MM.1S (cell line): ENCODE measurements around the gene PSMD12.
"Not testable (repeated sequence)": the region's sequence is repeated elsewhere in the genome, so short reads cannot be mapped to it uniquely, and the experiment has no call there.

Source experiments
- DNase-seq: peaks from one replicate; pipeline ENCODE4 v3.0.0-alpha.2; 2015
- H2AFZ ChIP-seq: fragments of 300-600 bp; sonication (generic); 2 replicates; pipeline ENCODE4 v1.6.0; 2016; ENCODE audit warnings: antibody characterized with exemption, low read length
- H3F3A ChIP-seq: fragments of 300-600 bp; sonication (generic); 2 replicates; pipeline ENCODE4 v1.6.1; 2016; ENCODE audit warnings: mild to moderate bottlenecking, antibody characterized with exemption, low read length, moderate library complexity, mixed read lengths; ENCODE audit not compliant: insufficient read depth
- H3K27ac ChIP-seq: fragments of 300-600 bp; sonication (generic); 2 replicates; pipeline ENCODE4 v1.5.1; 2016; ENCODE audit warnings: mild to moderate bottlenecking, low read length
- H3K27me3 ChIP-seq: fragments of 300-600 bp; sonication (generic); replicated peaks from 2 replicates; pipeline ENCODE4 v1.6.0; 2016; ENCODE audit warnings: low read length; ENCODE audit not compliant: insufficient read depth
- H3K36me3 ChIP-seq: fragments of 300-600 bp; sonication (generic); replicated peaks from 2 replicates; pipeline ENCODE4 v1.6.1; 2016; ENCODE audit warnings: mild to moderate bottlenecking, low read length, mixed read lengths; ENCODE audit not compliant: insufficient read depth
- H3K4me1 ChIP-seq: fragments of 300-600 bp; sonication (generic); 2 replicates; pipeline ENCODE4 v1.6.1; 2016; ENCODE audit warnings: low read length, mixed read lengths
- H3K4me2 ChIP-seq: fragments of 300-600 bp; sonication (generic); 2 replicates; pipeline ENCODE4 v1.6.0; 2016; ENCODE audit warnings: low read depth, low read length
- H3K4me3 ChIP-seq: fragments of 300-600 bp; sonication (generic); 2 replicates; pipeline ENCODE4 v1.5.1; 2016; ENCODE audit warnings: low read length, mixed read lengths
- H3K79me2 ChIP-seq: fragments of 300-600 bp; sonication (generic); 2 replicates; pipeline ENCODE4 v1.6.1; 2016; ENCODE audit warnings: mixed run types, low read length, mixed read lengths
- H3K9ac ChIP-seq: fragments of 300-600 bp; sonication (generic); 2 replicates; pipeline ENCODE4 v1.6.1; 2016; ENCODE audit warnings: low read length, mixed read lengths
- H3K9me2 ChIP-seq: fragments of 300-600 bp; sonication (generic); replicated peaks from 2 replicates; pipeline ENCODE4 v1.6.1; 2016; ENCODE audit warnings: mild to moderate bottlenecking, low read length, mixed read lengths; ENCODE audit not compliant: insufficient read depth
- H3K9me3 ChIP-seq: fragments of 300-600 bp; sonication (generic); replicated peaks from 2 replicates; pipeline ENCODE4 v1.6.1; 2016; ENCODE audit warnings: mild to moderate bottlenecking, low read length, mixed read lengths; ENCODE audit not compliant: insufficient read depth
- H4K20me1 ChIP-seq: fragments of 300-600 bp; sonication (generic); 2 replicates; pipeline ENCODE4 v1.6.1; 2016; ENCODE audit warnings: mild to moderate bottlenecking, low read length, moderate library complexity, mixed read lengths; ENCODE audit not compliant: insufficient read depth
- CTCF ChIP-seq: fragments of 300-600 bp; sonication (generic); IDR thresholded peaks from 2 replicates; pipeline ENCODE4 v1.5.1; 2016; ENCODE audit warnings: antibody characterized with exemption, low read length, mixed read lengths
- EZH2 ChIP-seq: fragments of 300-600 bp; sonication (generic); optimal IDR thresholded peaks from 2 replicates; pipeline ENCODE3; 2017; ENCODE audit warnings: low read depth, mild to moderate bottlenecking, antibody characterized with exemption, low read length, mixed read lengths
- EZH2phosphoT487 ChIP-seq: fragments of 300-600 bp; sonication (generic); IDR thresholded peaks from 2 replicates; pipeline ENCODE4 v1.6.1; 2018; ENCODE audit warnings: antibody characterized with exemption, low read length

The PSMD12 gene

DNA sequence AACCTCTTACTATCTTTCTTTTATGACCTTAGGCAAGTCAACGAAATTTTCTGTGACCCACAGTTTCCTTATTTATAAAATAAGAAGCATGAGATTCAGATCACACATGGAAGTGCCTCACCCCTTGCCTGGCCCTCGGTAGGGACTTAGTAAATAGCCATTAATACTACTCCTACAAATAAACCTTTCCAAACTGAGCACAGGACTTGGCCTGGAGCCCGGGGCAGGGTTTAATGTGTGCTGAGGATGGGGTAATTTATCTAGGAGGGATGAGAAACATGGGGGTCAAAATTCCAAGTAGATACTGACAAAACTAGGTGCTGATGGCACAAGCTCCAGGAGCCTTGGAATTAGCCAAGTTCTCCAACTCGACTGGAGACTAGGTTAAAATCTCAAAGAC lies 45.7 kb upstream of the PSMD12 start:
- Histone ChIP-seq H3K9me2 (no peaks in the 10 kb centered on the region), H3K4me3 (no peak overlapping the region), H3K9ac (no peak overlapping the region), H3K27ac (no peak overlapping the region), H3K4me1 (no peaks in the 10 kb centered on the region), H3K27me3 (no peaks in the 10 kb centered on the region), H3K9me3 (no peaks in the 10 kb centered on the region), H3K4me2 (no peak overlapping the region), H2AFZ (no peak overlapping the region), H3F3A (no peaks in the 10 kb centered on the region), H3K79me2 (peaks cover 20% of the 10 kb centered on the region), H4K20me1 (no peaks in the 10 kb centered on the region), H3K36me3 (no peaks in the 10 kb centered on the region)
- no peak for DNase-seq
- no peak for TF ChIP-seq CTCF
- no peak for TF ChIP-seq EZH2phosphoT487
- TF ChIP-seq EZH2 = no peak

DNA sequence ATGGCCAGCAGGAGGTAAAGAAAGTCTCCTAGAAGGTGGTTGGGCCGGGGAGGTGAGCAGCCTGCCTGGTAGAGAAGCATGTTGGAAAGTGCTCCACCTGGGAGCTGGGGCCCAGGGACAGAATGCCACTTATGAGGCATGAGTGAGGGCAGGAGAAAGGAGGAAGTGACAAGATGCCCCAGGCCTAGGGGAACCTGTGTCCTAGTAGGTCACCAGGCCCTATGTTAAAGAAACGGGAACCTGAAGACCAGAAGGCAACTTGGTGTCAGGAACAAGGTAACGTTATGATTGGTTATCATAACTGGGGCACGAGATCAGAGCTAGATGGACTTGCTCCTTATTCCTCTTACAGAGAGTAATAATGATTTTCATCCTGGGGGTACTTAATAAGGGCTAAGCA lies 45.0 kb upstream of the PSMD12 start:
- H3K79me2 ChIP-seq = peaks cover 23% of the 10 kb centered on the region
- H3K27me3 ChIP-seq = no peaks in the 10 kb centered on the region
- no peak overlapping the region for H3K9ac ChIP-seq
- no peak overlapping the region for H3K4me2 ChIP-seq
- TF ChIP-seq CTCF (no peak), EZH2 (no peak), EZH2phosphoT487 (no peak)
- H3K36me3 ChIP-seq = no peaks in the 10 kb centered on the region
- no peaks in the 10 kb centered on the region for H3K9me3 ChIP-seq
- H3K9me2 ChIP-seq = no peaks in the 10 kb centered on the region
- H3F3A ChIP-seq = no peaks in the 10 kb centered on the region
- no peaks in the 10 kb centered on the region for H3K4me1 ChIP-seq
- H4K20me1 ChIP-seq = no peaks in the 10 kb centered on the region
- no peak overlapping the region for H2AFZ ChIP-seq
- no peak for DNase-seq
- H3K27ac ChIP-seq = no peak overlapping the region
- no peak overlapping the region for H3K4me3 ChIP-seq

DNA sequence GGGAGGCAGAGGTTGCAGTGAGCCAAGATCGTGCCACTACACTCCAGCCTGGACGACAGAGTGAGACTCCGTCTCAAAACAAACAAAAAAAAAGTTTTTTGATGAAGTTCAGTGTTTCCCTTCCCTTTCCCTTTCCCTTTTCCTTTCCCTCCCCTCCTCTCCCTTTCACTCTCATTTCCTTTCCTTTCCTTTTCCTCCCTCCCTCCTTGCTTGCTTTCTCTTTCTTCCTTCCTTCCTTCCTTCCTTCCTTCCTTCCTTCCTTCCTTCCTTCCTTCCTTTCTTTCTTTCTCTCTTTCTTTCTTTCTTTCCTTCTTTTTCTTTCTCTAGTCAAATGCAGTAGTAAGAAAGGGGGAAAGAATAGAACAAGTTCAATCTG lies 42.1 kb upstream of the PSMD12 start:
- not testable (repeated sequence) for H3K36me3 ChIP-seq, H3K9me3 ChIP-seq, H3K9ac ChIP-seq, DNase-seq, H3K9me2 ChIP-seq, H3F3A ChIP-seq, H3K27ac ChIP-seq, H4K20me1 ChIP-seq, H2AFZ ChIP-seq, H3K4me1 ChIP-seq, H3K4me3 ChIP-seq, H3K4me2 ChIP-seq, H3K27me3 ChIP-seq
- H3K79me2 ChIP-seq = peaks cover 13% of the 10 kb centered on the region

DNA sequence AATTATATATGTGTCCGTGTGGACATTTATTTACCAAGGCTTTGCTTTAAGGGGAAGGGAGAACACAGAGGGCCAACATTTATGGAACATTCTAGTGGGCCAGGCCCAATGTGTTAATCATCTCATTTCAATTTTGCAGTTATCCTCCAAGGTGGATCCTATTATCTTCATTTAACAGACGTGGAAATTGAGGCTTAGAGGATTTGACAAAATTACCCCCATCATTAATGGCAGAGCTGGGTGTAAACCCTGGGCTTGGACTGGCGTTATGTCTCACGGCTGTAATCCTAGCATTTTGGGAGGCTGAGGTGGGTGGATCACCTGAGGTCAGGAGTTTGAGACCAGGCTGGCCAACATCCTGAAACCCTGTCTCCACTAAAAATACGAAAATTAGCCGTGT lies 37.1 kb upstream of the PSMD12 start:
- Histone ChIP-seq H3K9me2 (no peaks in the 10 kb centered on the region), H3K4me1 (no peaks in the 10 kb centered on the region), H4K20me1 (no peaks in the 10 kb centered on the region), H3K27ac (no peak overlapping the region), H3F3A (no peaks in the 10 kb centered on the region), H3K27me3 (no peaks in the 10 kb centered on the region), H3K9ac (no peak overlapping the region), H3K79me2 (peaks cover 26% of the 10 kb centered on the region), H3K9me3 (no peaks in the 10 kb centered on the region), H3K4me3 (no peak overlapping the region), H3K36me3 (no peaks in the 10 kb centered on the region), H3K4me2 (no peak overlapping the region), H2AFZ (no peak overlapping the region)
- TF ChIP-seq EZH2 (no peak), EZH2phosphoT487 (no peak), CTCF (no peak)
- DNase-seq = no peak
